SKM-1 treated with dmso at 0.1 percent for 144 hours (cell line): ENCODE measurements around the gene NAALADL2.
"Not testable (repeated sequence)": the region's sequence is repeated elsewhere in the genome, so short reads cannot be mapped to it uniquely, and the experiment has no call there.

Source experiments
- DNase-seq: peaks from one replicate; lab custom pipeline; 2025; ENCODE audit not compliant: unreplicated experiment; lab: John Stamatoyannopoulos, UW

NAALADL2 gene

GRCh38 chr3:175528693-175529092, 669.6 kb downstream of the NAALADL2 start:
- not testable (repeated sequence) for DNase-seq

GRCh38 chr3:175535351-175535750, 676.2 kb downstream of the NAALADL2 start:
- no peak for DNase-seq

GRCh38 chr3:175546115-175546514, 687.0 kb downstream of the NAALADL2 start:
- no peak for DNase-seq

- no peak for DNase-seq
Observed at GRCh38 chr3:175552929-175553328, 693.8 kb downstream of the NAALADL2 start.

- no peak for DNase-seq
Observed at GRCh38 chr3:175554801-175555200, 695.7 kb downstream of the NAALADL2 start.

GRCh38 chr3:175558261-175558660, 699.1 kb downstream of the NAALADL2 start:
- no peak for DNase-seq

GRCh38 chr3:175564363-175564762, 705.2 kb downstream of the NAALADL2 start:
- no peak for DNase-seq

- DNase-seq, result no peak
Observed at GRCh38 chr3:175571096-175571495, 712.0 kb downstream of the NAALADL2 start.

GRCh38 chr3:175573226-175573625, 714.1 kb downstream of the NAALADL2 start:
- DNase-seq, result no peak

GRCh38 chr3:175580318-175580717, 721.2 kb downstream of the NAALADL2 start:
- no peak for DNase-seq

- DNase-seq, result no peak
Observed at GRCh38 chr3:175585898-175586297, 726.8 kb downstream of the NAALADL2 start.

GRCh38 chr3:175590745-175591144, 731.6 kb downstream of the NAALADL2 start:
- DNase-seq, result no peak

GRCh38 chr3:175591375-175591774, 732.2 kb downstream of the NAALADL2 start:
- DNase-seq, result no peak

GRCh38 chr3:175593331-175593730, 734.2 kb downstream of the NAALADL2 start:
- DNase-seq, result no peak

- no peak for DNase-seq
Observed at GRCh38 chr3:175598740-175599139, 739.6 kb downstream of the NAALADL2 start.

GRCh38 chr3:175601521-175601920, 742.4 kb downstream of the NAALADL2 start:
- DNase-seq, result no peak

GRCh38 chr3:175605851-175606250, 746.7 kb downstream of the NAALADL2 start:
- DNase-seq, result no peak

GRCh38 chr3:175606650-175607318, 747.6 kb downstream of the NAALADL2 start:
- no peak for DNase-seq

- DNase-seq, result no peak
Observed at GRCh38 chr3:175608356-175608755, 749.2 kb downstream of the NAALADL2 start.

GRCh38 chr3:175608911-175609310, 749.8 kb downstream of the NAALADL2 start:
- no peak for DNase-seq

- no peak for DNase-seq
Observed at GRCh38 chr3:175612487-175613196, 753.5 kb downstream of the NAALADL2 start.

GRCh38 chr3:175614107-175614506, 755.0 kb downstream of the NAALADL2 start:
- not testable (repeated sequence) for DNase-seq

GRCh38 chr3:175617247-175617646, 758.1 kb downstream of the NAALADL2 start:
- DNase-seq, result no peak
